GM21360 (cell line): Measurements from ENCODE around the gene LIF.

ENCODE experiments used
- ATAC-seq: cut with Tn5 transposase; IDR thresholded peaks from one replicate; pipeline ENCODE4 v1.9.1; 2021; ENCODE audit warnings: mild to moderate bottlenecking, moderate library complexity; ENCODE audit not compliant: unreplicated experiment

Gene LIF

GRCh38 chr22:30284666-30285065, 38.1 kb upstream of the LIF start:
- ATAC-seq, result no peak

- ATAC-seq, result no peak
These were observed 37.6 kb upstream of the LIF start for GRCh38 chr22:30284172-30284571.

GRCh38 chr22:30283342-30283741, 36.8 kb upstream of the LIF start:
- no peak for ATAC-seq

- ATAC-seq, result no peak
These were observed 36.1 kb upstream of the LIF start for GRCh38 chr22:30282616-30283046.

- ATAC-seq, result no peak
These were observed 33.9 kb upstream of the LIF start for GRCh38 chr22:30280505-30280904.

GRCh38 chr22:30279932-30280331, 33.4 kb upstream of the LIF start:
- ATAC-seq, result no peak

GRCh38 chr22:30279046-30279788, 32.7 kb upstream of the LIF start:
- ATAC-seq, result no peak

- ATAC-seq, result no peak
These were observed 31.2 kb upstream of the LIF start for GRCh38 chr22:30277547-30278344.

- no peak for ATAC-seq
These were observed 29.5 kb upstream of the LIF start for GRCh38 chr22:30276039-30276438.

- no peak for ATAC-seq
These were observed 29.1 kb upstream of the LIF start for GRCh38 chr22:30275625-30276024.

- ATAC-seq, result no peak
These were observed 27.9 kb upstream of the LIF start for GRCh38 chr22:30274437-30274812.

GRCh38 chr22:30273711-30274436, 27.3 kb upstream of the LIF start:
- no peak for ATAC-seq

- no peak for ATAC-seq
These were observed 26.4 kb upstream of the LIF start for GRCh38 chr22:30272781-30273601.

GRCh38 chr22:30270832-30271231, 24.3 kb upstream of the LIF start:
- no peak for ATAC-seq

- no peak for ATAC-seq
These were observed 21.8 kb upstream of the LIF start for GRCh38 chr22:30268331-30268730.

- no peak for ATAC-seq
These were observed 21.1 kb upstream of the LIF start for GRCh38 chr22:30267382-30268302.

GRCh38 chr22:30266445-30267381, 20.2 kb upstream of the LIF start, which contains the start of gene OSM:
TSS of gene OSM (minus strand) at chr22:30266851. CDS start at chr22:30266799, 52 bp downstream.
- ATAC-seq, result peak; percentile 8

- ATAC-seq, result peak; percentile 63
These were observed 19.4 kb upstream of the LIF start for GRCh38 chr22:30265823-30266444.
